Lower lobe of right lung (tissue), 2 donors: ENCODE data around the gene ATRNL1. TPM values are rescaled to one million over a fixed set of nuclear protein-coding genes. Genes with fewer than 3 reads are reported as not detected.

Experiments
- ATAC-seq, 2 donors: fragments of 200-7000 bp; cut with Tn5 transposase; one replicate each; pipeline ENCODE4 v1.9.1; 2020 to 2022; ENCODE audit warnings: mild to moderate bottlenecking in 2 of 2, moderate library complexity in 2 of 2
- DNase-seq: peaks from one replicate; pipeline ENCODE4 v3.0.0-alpha.2; 2020
- H3K27ac ChIP-seq: fragments of 200-600 bp; one replicate; pipeline ENCODE4 v1.8.0; 2022
- H3K27me3 ChIP-seq: fragments of 200-600 bp; one replicate; pipeline ENCODE4 v1.8.0; 2022; ENCODE audit warnings: low read depth
- H3K36me3 ChIP-seq: fragments of 200-600 bp; one replicate; pipeline ENCODE4 v1.8.0; 2022; ENCODE audit warnings: mild to moderate bottlenecking
- H3K4me1 ChIP-seq: fragments of 200-600 bp; one replicate; pipeline ENCODE4 v1.8.0; 2022
- H3K4me3 ChIP-seq: fragments of 200-600 bp; one replicate; pipeline ENCODE4 v1.8.0; 2022; ENCODE audit warnings: mild to moderate bottlenecking
- H3K9me3 ChIP-seq: fragments of 200-600 bp; one replicate; pipeline ENCODE4 v1.8.0; 2022
- intact Hi-C: fragments of 100-400 bp; cut with DNase I; formaldehyde crosslinking; loops from one replicate; pipeline ENCODE4 v1.11.0; 2022
- total RNA-seq: library from RNA; stranded (reverse); fragmentation: NEBNext Ultra II Directional; extraction: Animal tissue kit (Norgen Biotek cat#: 25700); gene quantifications from one replicate; pipeline ENCODE4 v1.2.1, GENCODE V29; 2021
- TF ChIP-seq, protein P1 (sequence below): fragments of 200-600 bp; IDR thresholded peaks from one replicate; pipeline ENCODE4 v1.8.0; 2022; ENCODE audit warnings: antibody characterized with exemption, mild to moderate bottlenecking
- donor health status: DM: no; HTN: yes; CAD: no; lungs with severe emphysema.

The ATRNL1 gene
- total RNA-seq, 1 donor from 2014 or later = 0.92 TPM

DNA sequence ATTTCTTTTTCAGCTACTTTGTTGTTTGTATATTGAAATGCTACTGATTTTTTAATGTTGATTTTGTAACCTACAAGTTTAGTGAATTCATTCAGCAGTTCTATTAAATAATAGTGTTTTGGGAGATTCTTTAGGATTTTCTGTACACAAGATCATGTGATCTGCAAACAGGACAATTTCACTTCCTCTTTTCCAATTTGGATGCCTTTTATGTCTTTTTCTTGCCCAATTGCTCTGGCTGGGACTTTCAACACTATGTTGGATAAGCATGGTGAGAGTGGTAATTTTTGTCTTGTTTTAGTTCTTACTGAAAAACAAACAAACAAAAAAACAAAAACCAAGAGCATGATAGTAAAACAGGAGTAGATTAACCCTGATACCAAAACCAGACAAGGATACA is 316.2 kb downstream of the ATRNL1 start:
- no peaks in the 10 kb centered on the region for H3K36me3 ChIP-seq
- TF ChIP-seq, protein P1, sequence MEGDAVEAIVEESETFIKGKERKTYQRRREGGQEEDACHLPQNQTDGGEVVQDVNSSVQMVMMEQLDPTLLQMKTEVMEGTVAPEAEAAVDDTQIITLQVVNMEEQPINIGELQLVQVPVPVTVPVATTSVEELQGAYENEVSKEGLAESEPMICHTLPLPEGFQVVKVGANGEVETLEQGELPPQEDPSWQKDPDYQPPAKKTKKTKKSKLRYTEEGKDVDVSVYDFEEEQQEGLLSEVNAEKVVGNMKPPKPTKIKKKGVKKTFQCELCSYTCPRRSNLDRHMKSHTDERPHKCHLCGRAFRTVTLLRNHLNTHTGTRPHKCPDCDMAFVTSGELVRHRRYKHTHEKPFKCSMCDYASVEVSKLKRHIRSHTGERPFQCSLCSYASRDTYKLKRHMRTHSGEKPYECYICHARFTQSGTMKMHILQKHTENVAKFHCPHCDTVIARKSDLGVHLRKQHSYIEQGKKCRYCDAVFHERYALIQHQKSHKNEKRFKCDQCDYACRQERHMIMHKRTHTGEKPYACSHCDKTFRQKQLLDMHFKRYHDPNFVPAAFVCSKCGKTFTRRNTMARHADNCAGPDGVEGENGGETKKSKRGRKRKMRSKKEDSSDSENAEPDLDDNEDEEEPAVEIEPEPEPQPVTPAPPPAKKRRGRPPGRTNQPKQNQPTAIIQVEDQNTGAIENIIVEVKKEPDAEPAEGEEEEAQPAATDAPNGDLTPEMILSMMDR = no peak
- no peaks in the 10 kb centered on the region for H3K4me1 ChIP-seq
- H3K27ac ChIP-seq = no peak overlapping the region
- no peak overlapping the region for H3K4me3 ChIP-seq
- H3K9me3 ChIP-seq = peaks cover 16% of the 10 kb centered on the region
- no peak for ATAC-seq
- DNase-seq = no peak
- intact Hi-C loops = no loop called here
- no peaks in the 10 kb centered on the region for H3K27me3 ChIP-seq

DNA sequence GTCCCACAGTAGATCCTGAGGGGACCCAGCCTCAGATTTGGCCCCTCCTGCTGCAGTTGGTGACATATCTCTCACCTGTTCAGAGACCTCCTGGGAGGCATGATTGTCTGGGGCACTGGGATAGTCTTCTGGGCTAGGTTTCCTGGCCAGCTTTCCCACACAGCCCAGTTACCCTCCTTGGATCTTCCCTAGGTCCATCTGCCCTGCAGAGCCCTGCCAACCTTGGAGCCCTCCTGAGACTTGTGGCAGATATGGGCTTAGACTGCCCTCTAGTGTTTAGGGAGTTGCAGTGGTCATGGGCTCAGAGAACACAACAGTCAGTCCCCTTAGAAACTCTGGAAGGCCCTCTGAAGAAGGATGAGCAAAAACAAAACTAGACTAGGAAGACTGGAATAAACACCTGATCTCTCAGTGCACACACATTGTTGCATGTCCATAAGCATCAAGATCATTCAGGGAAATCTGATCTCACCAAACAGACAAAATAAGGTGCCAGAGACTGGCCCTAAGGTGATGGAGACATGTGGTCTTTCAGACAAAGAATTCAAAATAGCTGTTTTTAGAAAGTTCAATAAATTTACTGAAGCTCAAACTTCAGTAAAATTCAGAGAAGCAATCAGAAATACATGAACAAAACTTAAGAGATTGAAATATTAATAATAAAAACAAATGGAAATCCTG is 324.6 kb downstream of the ATRNL1 start:
- TF ChIP-seq, protein P1 = peak; percentile 40
- H3K4me1 ChIP-seq = no peaks in the 10 kb centered on the region
- H3K27me3 ChIP-seq = no peaks in the 10 kb centered on the region
- no peaks in the 10 kb centered on the region for H3K9me3 ChIP-seq
- ATAC-seq (peak; percentile 61 to 67), DNase-seq (no peak)
- intact Hi-C loops = no loop called here
- H3K4me3 ChIP-seq = no peak overlapping the region
- H3K27ac ChIP-seq = no peak overlapping the region
- no peaks in the 10 kb centered on the region for H3K36me3 ChIP-seq

DNA sequence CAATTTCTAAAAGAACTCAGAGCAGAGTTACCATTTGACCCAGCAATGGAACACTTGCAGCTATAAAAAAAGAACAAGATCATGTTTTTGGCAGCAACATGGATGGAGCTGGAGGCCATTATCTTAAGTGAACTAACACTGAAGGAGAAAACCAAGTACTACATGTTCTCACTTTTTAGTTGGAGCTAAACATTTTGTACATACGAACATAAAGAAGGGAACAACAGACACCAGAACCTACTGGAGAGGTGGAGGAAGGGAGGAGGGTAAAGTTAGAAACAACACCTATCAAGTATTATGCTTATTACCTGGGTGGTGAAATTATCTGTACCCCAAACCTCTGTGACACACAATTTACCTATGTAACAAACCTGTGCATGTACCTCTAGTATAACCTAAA is 329.5 kb downstream of the ATRNL1 start:
- Histone ChIP-seq H3K27ac (no peak overlapping the region), H3K27me3 (no peaks in the 10 kb centered on the region), H3K4me3 (no peak overlapping the region), H3K9me3 (no peaks in the 10 kb centered on the region), H3K4me1 (no peaks in the 10 kb centered on the region), H3K36me3 (no peaks in the 10 kb centered on the region)
- no peak for DNase-seq
- intact Hi-C loops = no loop called here
- TF ChIP-seq, protein P1 = no peak
- ATAC-seq = no peak

DNA sequence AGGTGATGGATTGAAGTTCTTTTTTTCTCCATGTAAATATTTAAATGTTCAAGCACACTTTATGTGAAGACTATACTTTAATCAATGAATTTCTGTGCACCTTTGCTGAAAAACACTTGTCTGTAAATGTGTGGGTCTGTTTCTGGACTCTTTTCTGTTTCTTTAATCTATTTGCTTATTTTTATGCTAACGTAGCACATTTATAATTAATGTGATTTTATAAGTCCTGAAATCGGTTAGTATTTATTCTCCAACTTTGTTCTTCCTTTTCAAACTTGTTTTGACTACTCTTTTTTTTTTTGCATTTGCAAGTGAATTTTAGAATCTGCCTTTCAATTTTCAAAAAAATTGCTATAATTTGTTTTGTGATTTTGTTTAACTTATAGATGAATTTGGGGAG is 334.4 kb downstream of the ATRNL1 start:
- Histone ChIP-seq H3K4me3 (no peak overlapping the region), H3K27me3 (no peaks in the 10 kb centered on the region), H3K4me1 (no peaks in the 10 kb centered on the region), H3K27ac (no peak overlapping the region), H3K36me3 (no peaks in the 10 kb centered on the region), H3K9me3 (no peaks in the 10 kb centered on the region)
- DNase-seq (no peak), ATAC-seq (no peak)
- intact Hi-C loops = no loop called here
- TF ChIP-seq, protein P1 = no peak

DNA sequence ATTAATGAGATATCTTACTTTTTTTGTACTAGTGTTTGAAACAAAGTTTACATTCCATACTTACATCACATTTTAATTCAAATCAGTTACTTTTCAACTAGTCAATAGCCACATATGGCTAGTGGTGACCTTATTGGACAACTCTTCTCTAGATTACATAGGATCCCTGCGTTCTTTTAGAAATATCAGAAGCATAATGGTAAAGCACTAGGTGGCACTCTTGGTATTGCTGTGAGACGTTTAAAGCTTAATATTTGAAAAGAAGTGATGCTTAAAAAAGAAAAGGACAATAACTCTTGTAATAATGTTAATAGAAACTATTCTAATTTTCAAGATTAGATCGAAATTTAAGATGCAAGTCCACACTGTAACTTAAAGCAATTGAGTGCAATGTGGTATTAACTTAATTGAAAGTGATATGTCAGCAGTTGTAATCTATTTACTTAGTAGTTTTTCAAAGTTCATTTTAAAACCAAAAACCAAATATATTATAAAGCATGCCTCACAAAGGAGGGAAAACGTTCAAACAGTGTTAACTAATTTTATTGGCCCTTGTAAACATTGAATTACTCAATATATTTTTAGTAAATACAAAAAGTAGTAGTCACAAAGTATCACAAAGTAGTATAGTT is 339.1 kb downstream of the ATRNL1 start:
- Histone ChIP-seq H3K27ac (no peak overlapping the region), H3K9me3 (no peaks in the 10 kb centered on the region), H3K4me3 (no peak overlapping the region), H3K4me1 (no peaks in the 10 kb centered on the region), H3K36me3 (no peaks in the 10 kb centered on the region), H3K27me3 (no peaks in the 10 kb centered on the region)
- TF ChIP-seq, protein P1 = no peak
- ATAC-seq = no peak
- intact Hi-C loops = no loop called here
- no peak for DNase-seq
